Right atrium auricular region (tissue), 2 donors: ENCODE measurements around the gene SAMD13. TPM values are rescaled to one million over a fixed set of nuclear protein-coding genes. Genes with fewer than 3 reads are reported as not detected.

Experiments
- DNase-seq: peaks from one replicate; pipeline ENCODE4 v3.0.0-alpha.2; 2019; ENCODE audit warnings: low spot score
- H3K27ac ChIP-seq, 2 donors: fragments of 200-600 bp; sonication (generic); 1 replicate in 1 of 2; 2 replicates in 1 of 2; pipeline ENCODE4 v1.5.1; 2016 to 2019
- H3K27me3 ChIP-seq, 2 donors: fragments of 200-600 bp; sonication (generic); one replicate each; pipeline versions ENCODE4 v1.5.1 to v1.6.0; 2017 to 2019
- H3K36me3 ChIP-seq: fragments of 200-600 bp; sonication (generic); one replicate; pipeline ENCODE4 v1.5.1; 2016
- H3K4me1 ChIP-seq, 2 donors: fragments of 200-600 bp; sonication (generic); one replicate each; pipeline versions ENCODE4 v1.5.1 to v1.6.0; 2017 to 2019
- H3K4me3 ChIP-seq, 2 donors: fragments of 200-600 bp; sonication (generic); 1 replicate in 1 of 2; 2 replicates in 1 of 2; pipeline ENCODE4 v1.5.1; 2017 to 2019; ENCODE audit warnings: mild to moderate bottlenecking in 1 of 2, moderate library complexity in 1 of 2
- H3K9me3 ChIP-seq, 2 donors: fragments of 200-600 bp; sonication (generic); one replicate each; pipeline ENCODE4 v1.5.1; 2019
- total RNA-seq, 2 donors: library from RNA; depleted of rRNA; stranded (reverse); fragments of >200 nt; gene quantifications; one replicate each; pipeline ENCODE4 v1.1.0, GENCODE V29; 2016
- TF ChIP-seq, protein P1 (sequence below), 2 donors: fragments of 200-600 bp; sonication (generic); IDR thresholded peaks; one replicate each; pipeline ENCODE4 v1.5.1; 2019; ENCODE audit warnings: antibody characterized with exemption in 2 of 2

The SAMD13 gene
- total RNA-seq, 2 donors from 2014 or later: 0.59 to 1.1 TPM

DNA sequence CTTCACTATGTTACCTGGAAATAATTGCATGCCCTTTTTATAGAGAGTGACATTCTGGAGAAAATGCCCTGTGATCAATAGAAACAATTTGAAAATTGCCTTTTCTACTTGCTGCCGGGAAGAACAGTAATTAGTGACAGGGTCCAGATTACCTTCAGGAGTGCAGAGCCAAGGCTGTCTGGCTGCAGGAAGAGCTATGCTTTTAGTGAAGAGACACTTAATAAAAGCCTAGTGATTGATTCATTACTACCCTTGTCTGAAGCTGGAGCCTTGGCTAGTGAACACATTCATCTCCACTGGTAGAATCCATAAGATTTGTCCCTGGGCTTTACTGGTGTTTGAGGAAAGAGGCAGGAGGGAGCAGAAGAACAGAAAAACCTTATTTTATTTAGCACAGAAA is 83.8 kb downstream of the SAMD13 start:
- H3K4me3 ChIP-seq: no peak overlapping the region

DNA sequence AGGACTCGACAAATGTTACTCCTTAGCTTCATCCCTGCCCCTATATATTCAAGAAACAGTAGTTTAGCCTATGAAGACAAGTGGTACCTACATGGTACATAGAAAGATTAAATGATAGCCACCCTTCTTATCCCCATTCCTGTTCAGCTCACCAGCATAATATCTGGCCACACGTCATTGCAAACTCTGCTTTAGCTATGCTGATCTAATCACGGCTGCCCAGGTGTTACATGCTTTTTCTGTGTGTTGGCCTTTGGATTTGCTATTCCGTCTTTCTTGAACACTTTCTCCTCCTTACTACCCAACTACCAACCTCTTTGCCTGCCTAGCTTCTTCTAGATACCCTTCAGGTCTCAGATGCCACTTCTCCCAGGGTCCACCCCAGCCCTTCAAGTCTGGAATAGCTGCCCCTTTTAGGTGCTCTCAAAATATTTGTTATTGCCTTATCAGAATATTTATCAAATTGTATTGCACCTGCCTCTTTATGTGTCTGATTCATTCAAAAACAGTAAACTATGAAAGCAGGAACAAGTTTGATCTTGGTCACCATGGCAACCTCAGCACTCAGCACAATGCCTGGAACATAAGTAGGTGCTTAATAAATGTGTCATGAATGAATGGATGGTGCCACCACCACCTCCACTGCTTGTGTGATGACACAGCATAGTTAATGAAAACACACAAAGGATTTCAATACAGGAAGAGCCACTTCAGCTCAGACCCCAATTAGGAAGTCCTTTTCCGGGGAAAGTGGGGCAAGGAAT is 85.4 kb downstream of the SAMD13 start:
- no peaks in the 10 kb centered on the region for H3K9me3 ChIP-seq
- no peaks in the 10 kb centered on the region for H3K27me3 ChIP-seq
- no peaks in the 10 kb centered on the region for H3K36me3 ChIP-seq
- H3K27ac ChIP-seq: no peak overlapping the region
- TF ChIP-seq, protein P1, sequence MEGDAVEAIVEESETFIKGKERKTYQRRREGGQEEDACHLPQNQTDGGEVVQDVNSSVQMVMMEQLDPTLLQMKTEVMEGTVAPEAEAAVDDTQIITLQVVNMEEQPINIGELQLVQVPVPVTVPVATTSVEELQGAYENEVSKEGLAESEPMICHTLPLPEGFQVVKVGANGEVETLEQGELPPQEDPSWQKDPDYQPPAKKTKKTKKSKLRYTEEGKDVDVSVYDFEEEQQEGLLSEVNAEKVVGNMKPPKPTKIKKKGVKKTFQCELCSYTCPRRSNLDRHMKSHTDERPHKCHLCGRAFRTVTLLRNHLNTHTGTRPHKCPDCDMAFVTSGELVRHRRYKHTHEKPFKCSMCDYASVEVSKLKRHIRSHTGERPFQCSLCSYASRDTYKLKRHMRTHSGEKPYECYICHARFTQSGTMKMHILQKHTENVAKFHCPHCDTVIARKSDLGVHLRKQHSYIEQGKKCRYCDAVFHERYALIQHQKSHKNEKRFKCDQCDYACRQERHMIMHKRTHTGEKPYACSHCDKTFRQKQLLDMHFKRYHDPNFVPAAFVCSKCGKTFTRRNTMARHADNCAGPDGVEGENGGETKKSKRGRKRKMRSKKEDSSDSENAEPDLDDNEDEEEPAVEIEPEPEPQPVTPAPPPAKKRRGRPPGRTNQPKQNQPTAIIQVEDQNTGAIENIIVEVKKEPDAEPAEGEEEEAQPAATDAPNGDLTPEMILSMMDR (IDR thresholded peaks at IDR 0.05): no peak
- H3K4me3 ChIP-seq: no peak overlapping the region
- no peak for DNase-seq
- no peaks in the 10 kb centered on the region for H3K4me1 ChIP-seq

More for the DNA sequence above, 83.8 kb downstream of the SAMD13 start:
- Histone ChIP-seq H3K9me3 (no peaks in the 10 kb centered on the region), H3K36me3 (no peaks in the 10 kb centered on the region), H3K27ac (no peak overlapping the region), H3K27me3 (no peaks in the 10 kb centered on the region), H3K4me1 (no peaks in the 10 kb centered on the region)
- TF ChIP-seq, protein P1 (IDR thresholded peaks at IDR 0.05): no peak
- DNase-seq: no peak

DNA sequence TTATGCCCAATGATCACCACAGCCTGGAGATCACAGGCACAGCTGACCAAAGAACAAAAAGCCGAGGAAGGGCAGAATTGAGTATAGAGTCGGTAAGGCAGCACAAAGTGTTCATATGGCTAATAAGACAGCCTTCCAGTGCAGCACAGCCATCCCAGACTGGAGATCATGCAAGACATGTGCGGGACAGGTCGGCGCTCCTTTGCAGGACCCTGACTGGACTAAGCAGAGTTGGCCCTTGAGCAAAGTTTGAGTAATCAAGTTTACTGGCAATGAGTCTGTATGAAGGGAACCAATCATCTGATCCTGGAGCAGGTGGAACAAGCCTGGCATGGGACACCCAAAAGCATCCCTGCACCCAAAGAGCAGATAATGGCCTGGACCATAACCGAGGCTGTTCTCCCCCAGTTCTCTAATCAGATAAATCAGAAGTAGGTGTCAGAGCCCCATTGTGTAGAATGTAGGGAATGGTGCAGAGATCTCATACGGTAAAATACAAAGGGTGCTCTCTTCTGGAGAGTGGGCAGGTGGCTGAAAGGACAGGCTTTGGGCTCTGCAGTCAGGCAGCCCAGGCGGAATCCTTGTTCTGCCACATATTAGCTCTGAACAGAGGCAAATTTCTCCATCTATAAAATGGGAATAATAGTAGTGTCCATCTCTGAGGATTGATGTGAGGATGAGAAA is 86.1 kb downstream of the SAMD13 start:
- Histone ChIP-seq H3K27me3 (no peaks in the 10 kb centered on the region), H3K9me3 (no peaks in the 10 kb centered on the region), H3K27ac (no peak overlapping the region), H3K4me1 (no peaks in the 10 kb centered on the region), H3K4me3 (no peak overlapping the region), H3K36me3 (no peaks in the 10 kb centered on the region)
- TF ChIP-seq, protein P1 (IDR thresholded peaks at IDR 0.05): no peak
- DNase-seq: no peak

DNA sequence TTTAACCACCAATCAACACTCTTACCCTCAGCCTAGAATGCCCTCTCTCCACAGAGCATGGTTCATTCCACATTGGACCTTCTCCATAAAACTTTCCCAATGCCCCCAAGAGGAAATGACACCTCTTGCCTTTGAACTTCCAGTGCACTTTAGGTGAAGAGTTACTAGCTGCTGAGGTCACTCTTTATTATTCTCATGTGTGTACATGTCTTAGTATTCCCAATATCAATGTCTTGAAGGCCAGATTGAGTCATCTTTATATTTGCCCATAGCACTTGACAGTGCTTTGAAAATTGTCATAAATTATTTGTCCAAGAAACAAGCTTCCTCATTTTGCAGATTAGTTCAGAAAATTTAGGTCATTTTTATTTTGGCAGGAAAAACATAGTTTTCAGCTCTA is 88.7 kb downstream of the SAMD13 start:
- Histone ChIP-seq H3K36me3 (no peaks in the 10 kb centered on the region), H3K4me3 (no peak overlapping the region), H3K4me1 (no peaks in the 10 kb centered on the region), H3K9me3 (no peaks in the 10 kb centered on the region), H3K27me3 (no peaks in the 10 kb centered on the region), H3K27ac (no peak overlapping the region)
- TF ChIP-seq, protein P1 (IDR thresholded peaks at IDR 0.05): no peak
- DNase-seq: no peak

DNA sequence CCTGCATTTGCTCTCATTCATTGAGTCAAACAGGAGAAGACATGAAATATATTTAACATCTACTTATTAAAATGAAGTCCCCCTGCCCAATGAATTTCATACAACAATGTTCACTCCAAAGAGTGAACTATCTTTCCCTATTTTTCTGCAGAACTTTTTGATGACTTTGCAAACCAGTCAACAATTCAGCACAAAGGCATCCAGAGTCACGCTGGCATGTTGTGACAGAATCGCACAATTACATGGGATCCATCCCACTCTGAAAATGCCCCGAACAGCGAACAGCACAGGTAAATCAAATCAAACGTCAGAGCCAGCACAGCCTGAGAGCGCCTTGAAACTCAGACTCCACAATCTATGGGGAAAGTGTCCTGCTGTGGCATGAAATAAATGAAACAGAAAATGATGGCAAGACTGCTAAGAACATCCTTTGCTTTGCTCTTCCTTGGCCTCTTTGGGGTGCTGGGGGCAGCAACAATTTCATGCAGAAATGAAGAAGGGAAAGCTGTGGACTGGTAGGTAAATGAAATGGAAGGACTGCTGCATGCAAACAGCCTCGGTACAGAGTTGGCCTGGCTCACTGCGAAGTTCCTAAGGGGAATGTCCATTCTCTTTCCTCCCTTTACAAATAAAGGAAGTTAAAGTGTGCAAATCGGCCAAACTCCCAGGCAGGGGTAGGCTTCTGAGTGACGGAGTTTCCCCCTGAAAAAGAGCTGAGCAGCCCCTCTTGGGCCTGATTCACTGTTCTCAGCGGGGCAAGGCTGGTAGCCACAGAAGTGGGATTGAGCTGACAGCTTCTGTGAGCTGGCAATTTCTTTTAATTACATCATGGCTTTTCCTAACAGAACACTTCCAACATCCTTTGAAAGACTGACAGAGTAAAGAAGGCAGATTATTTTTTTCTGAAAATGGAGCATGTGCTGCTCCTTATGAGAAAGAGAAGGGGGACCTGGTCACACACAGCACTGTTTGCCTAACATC is 97.0 kb downstream of the SAMD13 start, which contains the start of gene DNASE2B:
TSS of gene DNASE2B (plus strand) at position 310 of the 981 bp plus-strand sequence. CDS start at position 391, 81 bp downstream.
- Histone ChIP-seq H3K27ac (no peak within 1 kb of the TSS), H3K36me3 (no peaks in the 10 kb centered on the region), H3K9me3 (no peaks in the 10 kb centered on the region), H3K4me1 (no peaks in the 10 kb centered on the region), H3K27me3 (no peaks in the 10 kb centered on the region), H3K4me3 (no peak within 1 kb of the TSS)
- no peak for DNase-seq
- TF ChIP-seq, protein P1 (IDR thresholded peaks at IDR 0.05): no peak

Other genes starting within 250 kb of the SAMD13 start
- gene PRKACB, start 157.4 kb upstream of the SAMD13 start, total RNA-seq: 10 to 100 TPM; 25.2 to 35.0 TPM
- gene DNASE2B, start 96.8 kb downstream of the SAMD13 start, total RNA-seq: not detected
- gene RPF1, start 177.6 kb downstream of the SAMD13 start, total RNA-seq: 10 to 100 TPM; 39.0 to 41.5 TPM
- 1 to 10 TPM in 1 of 2 donors, under 1 TPM in 1; 0.67 to 1.5 TPM for gene SPATA1, start 204.7 kb downstream of the SAMD13 start, total RNA-seq
- 100 to 1,000 TPM; 143 to 198 TPM for gene GNG5, start 204.9 kb downstream of the SAMD13 start, total RNA-seq